Tibial nerve (tissue), 4 donors: ENCODE results near the gene PKP2. TPM values are rescaled to one million over a fixed set of nuclear protein-coding genes. Genes with fewer than 3 reads are reported as not detected.
A peak's percentile ranks its signal among the peaks of the same experiment; 100 is the strongest.

Experiments
- DNase-seq, 2 donors: peaks; one replicate each; pipeline ENCODE4 v3.0.0-alpha.2; 2019; ENCODE audit warnings: low spot score in 2 of 2
- H3K27ac ChIP-seq, 4 donors: fragments of 200-600 bp; sonication (generic) in 3 of 4; one replicate each; pipeline ENCODE4 v1.5.1; 2017 to 2019; ENCODE audit warnings: mild to moderate bottlenecking in 1 of 4
- H3K27me3 ChIP-seq, 2 donors: fragments of 200-600 bp; sonication (generic) in 1 of 2; one replicate each; pipeline versions ENCODE4 v1.5.1 to v1.6.0; 2017 to 2019
- H3K36me3 ChIP-seq, 3 donors: fragments of 200-600 bp; sonication (generic); one replicate each; pipeline ENCODE4 v1.5.1; 2018 to 2019
- H3K4me1 ChIP-seq, 4 donors: fragments of 200-600 bp; sonication (generic) in 3 of 4; one replicate each; pipeline ENCODE4 v1.5.1; 2017 to 2019
- H3K4me3 ChIP-seq, 4 donors: fragments of 200-600 bp; sonication (generic) in 3 of 4; one replicate each; pipeline ENCODE4 v1.5.1; 2017 to 2019; ENCODE audit warnings: mild to moderate bottlenecking in 1 of 4, moderate library complexity in 1 of 4
- H3K9me3 ChIP-seq, 4 donors: fragments of 200-600 bp; sonication (generic) in 3 of 4; one replicate each; pipeline ENCODE4 v1.5.1; 2017 to 2019
- EP300 ChIP-seq, 2 donors: sonication (generic); formaldehyde crosslinking; IDR thresholded peaks; one replicate each; pipeline ENCODE4 v1.6.1; 2017; ENCODE audit warnings: antibody characterized with exemption in 2 of 2, mild to moderate bottlenecking in 1 of 2
- POLR2A ChIP-seq, 2 donors: fragments of 450-650 bp; IDR thresholded peaks; one replicate each; pipeline ENCODE4 v1.6.1; 2017; ENCODE audit warnings: antibody characterized with exemption in 2 of 2, mild to moderate bottlenecking in 2 of 2, moderate library complexity in 2 of 2
- WGBS, 2 donors: methylation state at CpG; one replicate each; pipeline ENCODE4 v1.1.5; 2018; 5-methylcytosine and 5-hydroxymethylcytosine counted together
- total RNA-seq, 4 donors: library from RNA; depleted of rRNA; stranded (reverse); fragments of >200 nt; gene quantifications; one replicate each; pipeline ENCODE4 v1.1.0, GENCODE V29; 2016
- TF ChIP-seq, protein P1 (sequence below), 5 experiments: fragments of 200-600 bp in 3 of 5; fragments of 450-650 bp in 2 of 5; sonication (generic) in 3 of 5; IDR thresholded peaks; one replicate each; pipeline ENCODE4 v1.5.1; 2016 to 2019; ENCODE audit warnings: antibody characterized with exemption in 5 of 5, mild to moderate bottlenecking in 3 of 5, moderate library complexity in 2 of 5

The PKP2 gene
- total RNA-seq, 4 donors from 2014 or later, result 35.0 to 45.0 (median 42.5) TPM

DNA sequence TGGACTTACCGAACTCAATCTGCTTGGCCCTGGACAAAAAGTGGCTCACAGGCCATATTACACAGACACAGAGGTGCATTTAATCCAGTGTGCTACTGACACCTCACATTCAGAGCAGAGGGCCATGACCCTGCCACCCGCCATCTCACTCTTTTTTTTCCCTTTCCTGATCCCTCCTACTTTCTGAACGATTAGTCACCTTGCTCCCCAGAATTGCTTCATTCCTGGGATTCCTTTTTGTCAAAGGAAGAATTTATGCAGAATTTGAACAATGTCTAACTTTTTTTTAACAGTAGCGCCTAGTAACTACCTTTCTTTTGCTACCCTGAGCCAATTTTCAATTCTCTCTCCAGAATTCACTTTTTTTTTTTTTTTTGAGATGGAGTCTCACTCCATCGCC, 4.6 kb downstream of the PKP2 start:
- Histone ChIP-seq H3K36me3 (no peaks in the 10 kb centered on the region), H3K4me3 (no peak overlapping the region), H3K27ac (peak overlapping the region in 1 of 4 donors; percentile 56), H3K4me1 (peaks cover 0 to 50% (median 13%) of the 10 kb centered on the region in 4 donors), H3K27me3 (no peaks in the 10 kb centered on the region), H3K9me3 (no peaks in the 10 kb centered on the region)
- no peak for DNase-seq
- TF ChIP-seq POLR2A (IDR thresholded peaks at IDR 0.05) (no peak), EP300 (IDR thresholded peaks at IDR 0.05) (no peak)
- TF ChIP-seq, protein P1, sequence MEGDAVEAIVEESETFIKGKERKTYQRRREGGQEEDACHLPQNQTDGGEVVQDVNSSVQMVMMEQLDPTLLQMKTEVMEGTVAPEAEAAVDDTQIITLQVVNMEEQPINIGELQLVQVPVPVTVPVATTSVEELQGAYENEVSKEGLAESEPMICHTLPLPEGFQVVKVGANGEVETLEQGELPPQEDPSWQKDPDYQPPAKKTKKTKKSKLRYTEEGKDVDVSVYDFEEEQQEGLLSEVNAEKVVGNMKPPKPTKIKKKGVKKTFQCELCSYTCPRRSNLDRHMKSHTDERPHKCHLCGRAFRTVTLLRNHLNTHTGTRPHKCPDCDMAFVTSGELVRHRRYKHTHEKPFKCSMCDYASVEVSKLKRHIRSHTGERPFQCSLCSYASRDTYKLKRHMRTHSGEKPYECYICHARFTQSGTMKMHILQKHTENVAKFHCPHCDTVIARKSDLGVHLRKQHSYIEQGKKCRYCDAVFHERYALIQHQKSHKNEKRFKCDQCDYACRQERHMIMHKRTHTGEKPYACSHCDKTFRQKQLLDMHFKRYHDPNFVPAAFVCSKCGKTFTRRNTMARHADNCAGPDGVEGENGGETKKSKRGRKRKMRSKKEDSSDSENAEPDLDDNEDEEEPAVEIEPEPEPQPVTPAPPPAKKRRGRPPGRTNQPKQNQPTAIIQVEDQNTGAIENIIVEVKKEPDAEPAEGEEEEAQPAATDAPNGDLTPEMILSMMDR (IDR thresholded peaks at IDR 0.05), result no peak
- WGBS, 2 donors, result 58 to 66% methylated on average over 5 of the region's 5 CpGs

DNA sequence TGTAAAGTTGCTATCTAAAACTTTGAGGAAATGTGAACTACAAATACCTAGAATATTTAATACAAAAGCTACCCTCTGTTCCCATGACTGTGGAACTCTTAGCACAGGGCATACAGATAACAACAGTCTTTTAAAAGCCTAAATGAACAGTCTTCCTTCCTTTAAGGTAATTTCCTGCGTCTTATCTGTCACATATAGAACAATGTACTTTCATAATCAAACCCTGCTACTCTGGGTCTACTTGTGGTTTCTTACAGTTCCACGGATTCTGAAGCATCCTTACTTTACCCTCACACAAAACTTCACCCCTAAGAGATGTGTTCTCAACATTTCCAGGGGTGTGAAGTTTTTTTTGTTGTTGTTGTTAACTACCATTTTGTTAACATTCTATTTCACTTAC, 5.1 kb downstream of the PKP2 start:
- TF ChIP-seq EP300 (IDR thresholded peaks at IDR 0.05), result no peak
- TF ChIP-seq, protein P1 (IDR thresholded peaks at IDR 0.05), result no peak
- TF ChIP-seq POLR2A (IDR thresholded peaks at IDR 0.05), result no peak
- no peaks in the 10 kb centered on the region for H3K27me3 ChIP-seq
- H3K4me3 ChIP-seq, result no peak overlapping the region
- no peaks in the 10 kb centered on the region for H3K36me3 ChIP-seq
- 50 to 72% methylated on average over 2 of the region's 2 CpGs for WGBS, 2 donors
- no peaks in the 10 kb centered on the region for H3K9me3 ChIP-seq
- no peak for DNase-seq
- peak overlapping the region in 1 of 4 donors; percentile 56 for H3K27ac ChIP-seq
- H3K4me1 ChIP-seq, result peaks cover 0 to 48% (median 13%) of the 10 kb centered on the region in 4 donors

DNA sequence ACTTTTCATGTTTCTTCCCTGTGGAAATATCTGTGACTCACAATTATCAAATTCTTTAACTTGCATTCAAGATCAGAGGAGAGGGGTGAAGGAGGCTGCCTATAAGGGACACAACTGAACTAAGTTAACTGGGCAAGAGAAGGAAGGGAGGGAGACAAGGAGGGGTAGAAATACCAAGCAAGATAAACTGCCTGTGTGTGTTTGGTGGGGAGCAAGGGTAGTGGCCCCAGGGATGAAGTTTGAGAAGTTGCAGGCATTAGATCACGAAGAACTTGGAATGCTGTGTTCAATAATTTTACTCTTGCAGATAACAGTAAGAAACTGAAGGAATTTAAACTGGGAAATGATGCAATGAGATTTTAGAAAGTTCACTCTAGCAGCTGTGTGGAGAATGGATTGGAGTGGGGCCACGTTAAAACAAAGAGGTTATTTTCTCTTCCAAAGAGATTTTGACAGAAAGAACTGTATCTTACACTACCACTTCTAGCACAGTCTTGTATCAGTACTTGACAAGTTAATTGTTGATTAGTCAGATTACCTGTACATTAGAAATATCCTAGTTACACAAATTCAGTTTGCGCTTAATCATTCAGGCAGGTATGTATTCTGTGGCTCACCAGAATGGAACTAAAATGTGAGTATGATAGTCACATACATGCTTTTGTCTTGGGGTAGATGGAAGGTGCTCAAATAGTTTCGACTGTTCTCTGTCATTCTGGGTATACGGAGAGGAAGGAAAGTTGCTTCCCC, 7.4 kb downstream of the PKP2 start:
- DNase-seq, result no peak
- TF ChIP-seq POLR2A (IDR thresholded peaks at IDR 0.05), result no peak
- no peak for TF ChIP-seq EP300 (IDR thresholded peaks at IDR 0.05)
- TF ChIP-seq, protein P1 (IDR thresholded peaks at IDR 0.05), result no peak
- Histone ChIP-seq H3K9me3 (no peaks in the 10 kb centered on the region), H3K27ac (peak overlapping the region in 2 of 4 donors; percentile 48 to 57), H3K27me3 (no peaks in the 10 kb centered on the region), H3K36me3 (no peaks in the 10 kb centered on the region), H3K4me3 (no peak overlapping the region), H3K4me1 (peaks cover 0 to 37% (median 11%) of the 10 kb centered on the region in 4 donors)
- WGBS, 2 donors, result 55 to 58% methylated on average over 5 of the region's 5 CpGs

DNA sequence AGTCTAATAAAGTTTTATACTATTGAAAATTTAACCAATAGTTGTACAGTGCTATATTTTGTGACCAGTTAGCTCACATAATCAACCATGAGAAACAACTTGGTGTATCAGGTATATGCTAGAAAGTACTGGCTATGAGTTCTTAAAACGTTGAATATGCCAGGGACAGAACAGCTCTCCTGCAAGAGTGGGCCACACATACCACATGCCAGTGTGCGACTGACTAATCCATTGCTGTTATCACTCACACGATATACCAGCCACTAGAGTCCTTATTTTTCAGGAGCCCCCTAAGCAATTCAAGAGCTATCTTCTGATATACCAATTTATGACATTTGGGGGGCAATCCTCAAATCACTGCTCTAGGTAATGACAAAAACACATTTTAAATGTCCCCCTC, 9.5 kb downstream of the PKP2 start:
- no peak for DNase-seq
- Histone ChIP-seq H3K27ac (no peak overlapping the region), H3K27me3 (no peaks in the 10 kb centered on the region), H3K4me1 (peaks cover 0 to 15% (median 3%) of the 10 kb centered on the region in 4 donors), H3K9me3 (no peaks in the 10 kb centered on the region), H3K36me3 (no peaks in the 10 kb centered on the region), H3K4me3 (no peak overlapping the region)
- WGBS, 2 donors, result 88 to 91% methylated on average over 3 of the region's 3 CpGs
- TF ChIP-seq POLR2A (IDR thresholded peaks at IDR 0.05), result no peak
- no peak for TF ChIP-seq EP300 (IDR thresholded peaks at IDR 0.05)

DNA sequence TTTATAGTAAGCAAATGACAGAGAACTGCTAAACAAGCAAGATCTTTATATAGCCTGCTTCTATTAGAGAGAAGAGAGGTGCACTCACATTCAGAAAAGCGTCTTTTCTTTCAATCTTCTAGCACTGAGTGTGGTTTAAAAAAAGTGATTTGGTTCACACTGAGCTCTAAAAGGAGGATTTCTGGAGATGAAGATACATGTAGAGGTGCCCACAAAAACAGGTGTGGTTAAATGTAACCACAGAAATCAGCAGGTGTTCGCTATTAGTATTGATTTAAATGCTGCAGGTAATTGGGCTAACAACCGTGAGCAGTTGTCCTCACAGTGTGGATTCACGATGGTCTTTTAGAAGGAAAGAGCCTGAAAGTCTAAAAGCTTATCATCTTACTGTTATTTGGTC, 10.7 kb downstream of the PKP2 start:
- Histone ChIP-seq H3K36me3 (no peaks in the 10 kb centered on the region), H3K4me1 (peaks cover 0 to 13% (median 2%) of the 10 kb centered on the region in 4 donors), H3K9me3 (no peaks in the 10 kb centered on the region), H3K27ac (no peak overlapping the region), H3K4me3 (no peak overlapping the region), H3K27me3 (no peaks in the 10 kb centered on the region)
- WGBS, 2 donors, result 72 to 79% methylated on average over 4 of the region's 4 CpGs
- TF ChIP-seq EP300 (IDR thresholded peaks at IDR 0.05) (no peak), POLR2A (IDR thresholded peaks at IDR 0.05) (no peak)
- TF ChIP-seq, protein P1 (IDR thresholded peaks at IDR 0.05), result no peak
- DNase-seq, result no peak
